ENCODE data around the gene CHRNE.

The CHRNE gene

DNA sequence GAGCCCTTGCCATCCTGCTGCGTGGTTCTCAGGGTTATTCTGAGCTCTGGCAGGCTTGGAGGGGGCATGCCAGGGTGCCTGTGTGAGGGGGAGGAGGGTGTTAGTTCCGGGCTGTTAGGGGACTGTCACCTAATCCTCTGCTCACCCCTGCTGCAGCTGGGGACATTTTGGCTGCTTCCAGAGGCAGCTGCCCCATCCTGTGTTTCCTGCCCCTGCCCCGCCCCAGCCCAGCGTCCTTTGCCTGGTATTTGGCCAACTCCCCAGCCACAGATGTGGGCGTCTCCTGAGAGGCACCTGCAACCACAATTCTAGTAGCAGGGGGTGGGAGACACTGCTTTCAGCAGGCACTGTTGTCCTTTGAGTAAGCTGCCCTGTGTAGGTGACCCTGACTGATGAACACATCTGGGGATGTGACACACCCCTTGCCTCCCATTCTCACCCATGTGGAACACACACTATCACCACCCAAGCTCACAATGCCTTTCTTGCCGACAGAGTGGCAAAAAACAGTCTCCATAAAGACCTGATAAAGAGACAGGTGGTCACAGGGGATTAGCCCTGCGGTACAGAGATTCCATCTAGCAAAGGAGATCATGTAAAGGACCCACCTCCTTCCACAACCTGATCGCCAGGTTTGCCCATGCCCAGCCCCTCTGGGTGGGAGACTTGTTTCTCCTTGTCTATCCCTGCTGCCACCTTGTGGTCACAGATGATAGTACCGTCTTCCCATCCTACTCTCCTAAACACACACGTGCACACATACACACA lies at the start of gene CHRNE:
CHRNE (minus strand) TSS at position 48 of the 768 bp plus-strand sequence; CDS start at position 13, 35 bp downstream.
- peak in 51 of 58 donors; percentile 7 to 79 (median 44) for DNase-seq

DNA sequence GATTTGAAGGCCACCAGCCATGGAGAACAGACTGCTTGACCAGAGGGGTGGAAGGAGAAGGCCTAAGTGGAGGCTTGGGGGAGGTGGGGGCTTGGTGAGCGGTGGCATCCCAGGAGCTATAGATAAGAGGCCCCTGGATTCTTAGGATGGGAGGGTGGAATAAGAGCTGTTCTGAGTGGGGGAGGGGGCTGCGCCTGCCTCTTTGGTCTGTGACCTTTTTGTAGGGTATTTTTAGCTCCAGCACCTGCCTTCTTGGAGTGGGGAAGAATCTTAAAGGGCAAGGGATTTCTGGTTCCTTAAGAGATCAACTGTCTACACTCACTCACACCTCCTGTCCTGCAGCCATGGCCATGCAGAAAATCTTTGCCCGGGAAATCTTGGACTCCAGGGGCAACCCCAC lies 48.6 kb upstream of the CHRNE start:
- DNase-seq: no peak

DNA sequence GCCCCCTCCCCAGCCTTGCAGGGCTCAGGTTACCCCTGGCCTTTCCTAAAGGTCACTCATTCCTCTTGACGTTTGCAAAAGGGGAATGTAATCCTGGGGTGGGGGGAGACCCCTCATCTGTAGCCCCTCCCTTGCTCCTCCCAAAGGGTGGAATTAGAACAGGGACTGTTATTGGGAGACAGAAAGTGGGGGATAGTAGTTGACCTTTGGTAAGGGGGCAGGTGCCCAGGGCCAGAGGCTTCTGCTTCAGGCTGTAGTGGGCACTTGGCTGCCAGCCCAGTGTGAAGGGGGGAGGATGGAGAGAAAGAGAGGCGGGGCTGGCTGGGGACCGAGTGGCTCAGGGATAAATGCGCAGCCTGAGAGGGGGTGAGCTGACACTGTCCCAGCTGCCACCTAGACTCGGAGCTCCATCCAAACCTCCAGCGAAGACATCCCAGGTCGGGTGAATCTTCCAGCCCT lies 47.9 kb upstream of the CHRNE start, which contains the start of gene ENO3:
ENO3 (plus strand) TSS at position 374 of the 459 bp plus-strand sequence. CDS start 711 bp downstream, outside the sequence.
- peak in 1 of 58 donors; percentile 6 for DNase-seq

DNA sequence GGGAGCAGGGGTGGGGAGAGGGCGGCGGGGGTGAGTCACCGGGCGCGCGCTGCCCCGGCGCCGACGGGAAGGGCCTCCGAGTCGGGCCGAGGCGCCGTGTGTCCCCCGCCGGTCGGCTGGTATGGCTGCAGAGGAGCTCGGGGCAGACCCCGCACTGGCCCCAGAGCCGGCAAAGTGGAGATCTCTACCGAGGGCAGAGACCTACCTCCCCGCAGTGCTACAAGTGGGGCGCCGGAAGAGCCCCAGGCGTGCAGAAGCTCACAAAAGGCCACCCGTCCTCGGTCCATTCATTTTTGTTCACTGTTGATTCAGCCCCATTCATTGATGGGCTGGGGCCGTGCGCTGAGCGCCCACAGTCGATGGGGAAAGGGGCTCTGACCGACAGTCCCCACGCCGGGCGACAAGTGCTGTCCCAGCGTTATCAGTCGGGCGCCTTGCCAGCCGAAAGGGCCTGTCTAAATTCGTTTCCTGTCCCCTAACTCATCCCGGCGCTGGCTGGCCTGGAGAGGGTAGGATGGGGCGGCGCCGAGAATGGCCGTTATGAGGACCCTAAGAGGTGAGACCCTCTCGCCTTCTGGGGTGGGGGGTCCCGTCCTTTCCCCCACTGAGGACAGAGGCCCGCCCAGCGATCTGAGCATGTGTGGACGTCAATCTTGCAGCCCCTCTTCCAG lies 47.3 kb upstream of the CHRNE start:
- peak in 4 of 58 donors; percentile 15 to 75 (median 50) for DNase-seq

DNA sequence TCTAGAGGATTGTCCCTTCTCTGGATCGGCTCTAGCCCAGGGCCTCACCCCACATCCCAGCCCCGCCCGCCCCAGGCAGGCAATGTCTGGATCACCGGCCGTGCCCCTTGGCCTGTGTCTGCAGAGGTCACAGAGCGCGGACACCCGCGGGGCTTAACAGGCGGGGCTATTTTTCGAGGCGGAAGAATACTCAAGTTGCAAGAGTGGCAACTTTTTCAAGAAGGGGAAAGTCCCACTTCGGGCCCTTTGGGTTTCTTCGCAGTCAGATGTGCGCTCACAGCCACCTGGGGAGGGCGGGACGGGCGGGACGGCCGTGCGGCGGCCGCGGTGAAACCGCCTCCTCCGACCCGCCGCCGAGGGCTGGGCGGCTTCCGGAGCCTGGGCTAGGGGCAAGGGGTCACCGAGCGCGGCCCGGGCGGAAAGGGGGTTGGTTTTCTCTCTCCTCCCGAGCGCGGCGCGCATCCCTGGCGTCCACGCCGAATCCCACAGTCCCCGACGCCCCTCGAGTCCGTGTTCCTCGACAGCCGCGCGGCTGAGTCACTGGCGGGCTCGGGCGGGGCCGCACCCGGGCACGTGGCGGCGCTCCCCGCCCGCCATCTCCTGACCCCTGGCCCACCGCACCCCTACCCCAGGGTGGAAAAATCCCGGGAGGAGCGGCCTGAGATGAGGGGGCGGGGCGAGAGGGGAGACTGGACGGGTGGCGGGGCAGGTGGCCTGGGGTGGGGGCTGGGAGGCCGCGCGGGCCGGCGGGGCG lies 46.6 kb upstream of the CHRNE start:
- peak in 24 of 58 donors; percentile 17 to 75 (median 56) for DNase-seq

DNA sequence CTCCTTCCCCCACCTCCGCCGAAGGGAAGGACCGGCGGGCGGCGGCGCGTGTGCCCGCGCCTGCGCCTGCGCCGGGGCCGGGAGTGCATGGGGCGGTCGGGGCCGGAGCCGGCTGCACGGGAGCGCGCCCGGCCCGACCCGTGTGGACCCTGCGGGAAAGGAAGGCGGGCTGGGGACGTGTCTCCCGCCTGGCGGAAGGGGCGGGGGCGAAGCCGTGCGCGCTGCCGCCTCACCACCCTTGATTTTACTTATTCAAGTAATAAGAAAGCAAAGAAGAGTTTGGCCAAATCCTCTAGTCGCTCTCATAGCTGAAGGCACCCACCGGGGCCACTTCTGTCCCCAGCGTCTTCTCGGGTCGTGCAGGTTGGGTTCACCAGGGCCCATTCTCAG lies 46.0 kb upstream of the CHRNE start:
- DNase-seq: peak in 53 of 58 donors; percentile 27 to 85 (median 73)

DNA sequence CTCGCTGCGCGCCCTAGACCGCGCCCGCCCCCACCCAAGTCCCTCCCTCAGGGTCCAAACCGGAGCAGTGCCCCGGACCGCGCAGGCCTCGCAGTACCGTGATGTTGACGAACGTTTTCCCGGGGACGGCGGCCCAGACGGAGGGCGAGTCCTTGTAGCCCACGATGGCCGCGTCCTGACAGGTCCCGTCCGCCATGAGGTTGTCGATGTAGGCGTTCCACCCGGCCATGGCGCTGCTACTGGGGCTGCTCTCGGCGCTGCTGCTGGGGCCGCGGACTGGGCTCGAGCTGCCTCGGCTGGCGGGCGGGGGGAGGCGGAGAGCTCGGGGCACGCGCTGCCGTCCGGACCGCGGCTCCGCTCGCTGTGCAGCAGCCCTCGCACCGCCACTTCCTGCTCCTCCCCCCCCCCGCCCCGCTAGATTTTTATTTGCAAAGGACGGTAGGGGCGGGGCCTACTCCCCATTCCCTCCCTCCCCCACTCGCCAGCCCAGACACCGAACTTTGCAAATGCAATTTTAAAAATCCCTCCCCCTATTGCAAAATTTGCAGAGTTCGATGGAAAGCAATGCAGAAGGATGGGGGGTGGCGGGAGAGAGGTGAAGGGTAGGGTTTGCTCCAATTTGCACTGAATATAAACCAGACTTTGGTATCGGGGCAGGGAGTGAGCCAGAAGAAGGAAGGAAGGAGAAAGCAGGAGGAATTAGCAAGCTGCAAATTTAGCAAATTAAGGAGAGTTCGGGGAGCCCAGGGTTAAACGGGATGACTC lies 45.5 kb upstream of the CHRNE start, which contains the start of gene PFN1:
PFN1 (minus strand) TSS at position 365 of the 765 bp plus-strand sequence; CDS start at position 229, 136 bp downstream.
- peak in 57 of 58 donors; percentile 29 to 90 (median 78) for DNase-seq

DNA sequence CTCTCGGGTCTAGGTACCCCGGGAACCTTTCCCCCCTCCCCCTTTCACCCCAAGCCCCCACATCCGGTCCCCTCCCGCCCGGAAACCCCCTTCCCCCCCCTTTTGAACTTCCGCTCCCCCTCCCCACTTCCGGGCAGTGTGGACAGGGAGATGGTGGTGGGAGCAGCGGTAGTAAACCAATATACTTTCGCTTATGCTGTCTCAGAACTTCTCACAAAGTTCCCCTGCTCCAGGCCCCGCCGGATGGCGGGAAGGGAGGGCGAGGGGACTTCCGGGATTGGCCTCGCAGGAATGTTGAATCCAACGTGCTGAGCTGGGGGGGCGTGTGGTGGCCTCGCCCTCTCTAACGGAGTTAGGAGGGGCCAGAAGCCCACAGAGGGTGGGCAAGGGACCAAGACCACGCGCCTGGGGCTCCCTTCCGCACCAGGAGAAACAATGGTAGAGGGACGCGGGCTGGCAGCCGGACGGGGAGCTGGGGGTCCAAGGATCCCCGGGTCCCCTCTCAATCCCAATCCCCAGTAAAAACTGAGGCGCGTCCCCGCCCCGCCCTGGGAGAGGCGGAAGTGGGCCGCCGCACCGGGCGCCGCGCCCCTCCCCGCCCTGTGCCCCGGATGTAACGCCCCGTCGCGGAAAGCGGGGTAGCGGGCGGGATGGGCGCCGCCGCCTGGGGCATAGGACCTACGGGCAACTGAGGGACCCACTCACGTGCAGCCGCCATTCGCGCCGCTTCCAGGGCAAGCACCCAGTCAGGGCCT lies 44.7 kb upstream of the CHRNE start:
- peak in 25 of 58 donors; percentile 11 to 69 (median 46) for DNase-seq

DNA sequence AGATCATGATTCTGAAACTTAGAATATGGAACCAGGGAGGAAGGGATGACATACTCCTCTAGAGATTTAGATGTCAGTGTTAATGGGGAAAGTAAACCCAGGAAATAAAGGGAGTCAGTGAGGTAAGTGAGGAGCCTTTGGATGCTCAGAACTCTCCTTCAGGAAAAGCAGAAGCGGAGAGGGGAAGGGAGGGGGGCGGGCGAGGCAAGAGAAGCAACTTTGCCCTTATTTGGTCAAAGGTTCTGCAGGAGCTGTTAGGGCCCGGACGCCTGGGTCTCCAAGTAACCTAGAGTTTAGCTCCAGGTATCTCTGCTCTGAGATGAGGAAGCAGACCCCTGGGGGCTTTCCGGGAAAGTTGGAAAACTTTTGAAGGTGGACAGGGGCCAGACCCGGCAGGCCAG lies 44.1 kb upstream of the CHRNE start:
- no peak for DNase-seq

DNA sequence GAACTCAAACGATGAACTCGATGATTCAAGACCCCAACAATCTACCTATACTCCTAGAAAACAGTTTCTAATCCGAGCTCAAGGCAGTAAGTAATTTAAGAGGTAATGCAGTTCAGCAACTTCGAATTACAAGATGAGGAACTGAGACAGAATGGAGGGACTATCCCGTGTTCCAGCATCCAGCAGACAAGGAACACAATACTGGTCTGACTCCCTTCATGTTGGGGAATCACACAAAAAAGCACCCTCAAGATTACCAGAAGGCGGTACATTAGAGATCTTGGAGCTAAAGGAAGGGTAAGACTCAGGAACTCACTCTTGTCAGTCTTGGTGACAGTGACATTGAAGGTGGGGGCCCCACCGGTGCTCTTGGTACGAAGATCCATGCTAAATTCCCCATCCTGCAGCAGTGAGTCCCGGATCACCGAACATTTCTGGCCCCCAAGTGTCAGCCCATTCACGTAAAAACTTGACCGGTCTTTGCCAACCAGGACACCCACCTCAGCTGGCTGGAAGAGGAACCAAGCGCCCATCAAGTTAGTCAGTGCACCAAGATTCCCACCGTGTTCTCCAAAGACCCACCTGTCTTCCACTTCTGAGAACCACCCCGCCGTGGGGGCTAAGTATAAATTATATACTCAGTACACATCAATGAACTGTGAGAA lies 43.5 kb upstream of the CHRNE start:
- DNase-seq: no peak

DNA sequence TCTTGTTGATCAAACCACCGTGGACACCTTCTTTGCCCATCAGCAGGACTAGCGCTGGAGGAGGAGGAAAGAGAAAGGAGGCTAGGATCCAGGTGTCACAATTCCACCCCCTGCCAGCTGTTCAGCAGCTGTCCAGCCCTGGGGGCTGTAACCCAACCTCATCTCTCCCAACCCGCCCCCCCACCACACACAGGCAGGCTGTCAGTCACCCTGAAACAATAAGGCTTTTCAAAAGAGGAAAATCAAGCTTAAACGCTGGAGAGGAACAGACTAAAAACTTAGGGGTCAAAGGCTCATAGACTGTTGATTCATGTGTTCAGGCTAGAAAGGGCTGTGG lies 43.0 kb upstream of the CHRNE start:
- no peak for DNase-seq

DNA sequence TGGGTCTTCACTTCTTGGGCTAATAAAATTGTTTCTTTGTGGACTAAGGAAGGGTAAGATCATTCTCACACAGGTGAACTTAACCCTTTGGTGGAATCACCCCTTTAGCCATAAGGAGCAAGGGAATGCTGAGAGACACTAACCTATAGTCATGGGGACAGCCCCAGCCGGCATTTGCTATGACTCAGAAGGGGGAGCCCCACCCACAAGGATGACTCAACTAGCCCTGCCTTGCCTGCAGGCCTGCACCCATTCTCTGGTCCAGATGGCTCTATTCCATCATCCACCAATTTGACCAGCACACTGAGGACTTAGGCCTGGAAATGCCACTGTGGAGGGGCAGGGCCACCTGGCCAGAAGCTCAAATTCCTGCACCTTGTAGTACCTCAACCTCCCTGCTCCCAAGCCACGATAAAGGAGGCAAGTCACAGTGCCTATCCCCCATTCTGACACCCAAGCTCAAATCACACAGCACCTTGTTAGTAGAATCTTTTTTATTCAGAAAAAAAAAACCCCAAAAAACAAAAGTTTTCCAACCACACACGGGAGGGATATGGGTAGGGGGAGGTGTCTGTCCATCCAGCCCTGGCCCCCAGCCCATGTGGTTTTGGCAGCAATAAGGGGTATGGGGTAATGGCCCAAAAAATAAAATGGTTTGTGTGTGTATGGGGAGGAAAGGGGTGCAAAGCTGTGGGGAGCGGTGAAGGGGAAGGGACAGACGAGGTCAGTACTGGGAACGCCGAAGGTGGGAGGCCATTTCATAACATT lies 42.5 kb upstream of the CHRNE start:
- DNase-seq: peak in 21 of 58 donors; percentile 8 to 75 (median 27)

DNA sequence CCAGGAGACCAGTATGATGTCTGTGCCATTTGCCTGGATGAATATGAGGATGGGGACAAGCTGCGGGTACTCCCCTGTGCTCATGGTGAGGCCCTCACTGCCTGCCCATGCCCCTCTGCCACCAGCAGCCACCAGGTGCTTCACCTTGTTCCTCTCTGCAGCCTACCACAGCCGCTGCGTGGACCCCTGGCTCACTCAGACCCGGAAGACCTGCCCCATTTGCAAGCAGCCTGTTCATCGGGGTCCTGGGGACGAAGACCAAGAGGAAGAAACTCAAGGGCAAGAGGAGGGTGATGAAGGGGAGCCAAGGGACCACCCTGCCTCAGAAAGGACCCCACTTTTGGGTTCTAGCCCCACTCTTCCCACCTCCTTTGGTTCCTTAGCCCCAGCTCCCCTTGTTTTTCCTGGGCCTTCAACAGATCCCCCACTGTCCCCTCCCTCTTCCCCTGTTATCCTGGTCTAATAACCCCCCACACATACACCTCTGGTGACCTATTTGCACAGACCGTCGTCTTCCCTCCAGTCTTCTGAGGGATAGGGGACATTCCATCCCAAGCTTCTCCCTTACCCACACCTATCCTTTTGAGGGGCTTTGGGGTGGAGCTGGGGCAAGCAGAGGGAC lies 41.8 kb upstream of the CHRNE start:
- DNase-seq: no peak

DNA sequence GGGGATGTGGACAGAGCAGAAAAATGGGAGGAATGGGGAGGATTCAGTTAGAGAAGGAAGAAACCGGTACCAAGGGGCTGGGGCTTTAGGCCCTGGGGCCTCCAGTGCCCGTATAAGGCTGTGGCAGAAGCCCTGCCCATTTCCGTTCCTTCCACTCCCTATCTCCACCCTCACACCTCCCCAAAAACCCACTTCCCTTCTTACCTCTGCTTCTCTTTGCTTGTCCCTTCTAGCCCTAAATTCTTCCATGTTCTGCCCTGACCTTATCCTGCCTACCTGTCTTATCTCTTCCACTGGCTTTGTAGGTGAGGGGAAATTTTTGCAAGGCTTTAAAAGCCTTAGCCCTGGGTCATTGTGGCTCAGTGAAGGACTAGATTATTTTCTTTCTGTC lies 41.3 kb upstream of the CHRNE start:
- no peak for DNase-seq

DNA sequence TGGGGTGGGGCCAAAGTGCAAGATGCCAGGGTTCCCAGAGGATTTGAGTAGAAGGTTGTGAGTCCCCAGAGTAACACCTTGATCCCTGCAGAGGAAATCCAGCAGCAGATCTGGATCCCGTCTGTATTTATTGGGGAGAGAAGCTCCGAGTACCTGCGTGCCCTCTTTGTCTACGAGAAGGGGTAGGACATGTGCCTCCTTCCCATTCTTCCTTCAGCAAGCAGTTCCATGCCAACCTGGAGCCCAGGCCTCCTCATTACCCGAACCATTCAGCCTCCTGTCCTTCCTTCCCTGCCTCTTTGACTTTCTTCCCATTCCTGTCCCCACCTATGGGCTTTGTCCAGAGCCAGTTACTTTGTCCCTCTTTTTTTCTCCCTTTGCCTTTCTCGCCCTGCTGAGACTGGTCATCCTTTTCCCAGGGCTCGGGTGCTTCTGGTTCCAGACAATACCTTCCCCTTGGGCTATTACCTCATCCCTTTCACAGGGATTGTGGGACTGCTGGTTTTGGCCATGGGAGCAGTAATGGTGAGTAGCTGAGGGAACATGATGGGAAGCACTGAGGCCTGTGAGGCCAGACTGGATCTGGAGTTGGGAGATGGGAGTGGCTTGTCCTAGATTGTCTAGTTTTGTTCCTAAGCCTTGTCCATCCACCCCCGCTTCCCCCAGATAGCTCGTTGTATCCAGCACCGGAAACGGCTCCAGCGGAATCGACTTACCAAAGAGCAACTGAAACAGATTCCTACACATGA lies 40.0 kb upstream of the CHRNE start:
- no peak for DNase-seq

DNA sequence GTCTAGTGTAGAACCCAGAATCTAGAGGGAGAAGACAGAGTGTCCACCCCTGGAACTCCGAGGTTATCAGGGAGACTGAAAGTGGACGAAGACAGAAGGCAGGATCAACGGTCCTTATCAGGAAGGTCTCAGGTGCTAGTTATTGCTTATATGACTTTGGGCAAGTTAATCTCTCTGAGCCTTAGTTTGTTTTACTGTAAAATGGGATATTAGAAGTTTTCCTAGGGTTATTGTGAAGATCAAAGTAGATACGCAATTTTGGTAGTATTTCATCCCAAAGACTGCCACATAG lies 38.4 kb upstream of the CHRNE start:
- no peak for DNase-seq

DNA sequence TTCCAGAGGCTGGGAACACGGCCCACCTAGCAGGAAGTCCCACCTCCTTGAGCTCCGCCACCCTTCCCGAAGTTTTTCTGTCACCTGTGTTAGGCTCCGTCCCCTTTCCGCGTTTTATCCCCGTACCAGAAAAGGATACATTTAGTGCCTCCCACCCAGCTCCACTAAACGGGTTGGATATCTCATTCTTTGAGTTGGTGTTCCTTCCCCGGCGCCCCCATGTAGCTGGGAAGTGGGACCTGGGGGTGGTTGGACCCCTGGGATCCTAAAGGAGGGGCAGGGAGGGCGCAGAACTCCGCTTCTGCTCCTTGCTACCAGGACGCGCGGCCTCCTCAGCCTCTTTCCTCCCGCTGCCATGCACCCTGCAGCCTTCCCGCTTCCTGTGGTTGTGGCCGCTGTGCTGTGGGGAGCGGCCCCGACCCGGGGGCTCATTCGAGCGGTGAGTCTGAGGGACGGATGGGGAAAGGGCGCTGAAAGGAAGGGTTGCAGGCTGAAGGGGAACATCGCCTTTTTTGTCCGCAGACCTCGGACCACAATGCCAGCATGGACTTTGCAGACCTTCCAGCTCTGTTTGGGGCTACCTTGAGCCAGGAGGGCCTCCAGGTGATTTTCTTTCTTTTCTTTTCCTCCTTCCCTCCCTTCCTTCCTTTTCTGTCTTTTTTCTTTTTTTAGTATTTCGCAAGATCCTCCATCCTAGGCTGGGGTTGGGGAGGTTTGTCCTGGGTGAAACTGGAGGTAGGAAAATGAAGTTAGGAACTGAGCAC lies 37.8 kb upstream of the CHRNE start:
- DNase-seq: peak in 1 of 58 donors; percentile 83
